IMR-90 (cell line): Measurements from ENCODE around the gene RNGTT. TPM values are rescaled to one million over a fixed set of nuclear protein-coding genes. Genes with fewer than 3 reads are reported as not detected.
"Not testable (repeated sequence)": the region's sequence is repeated elsewhere in the genome, so short reads cannot be mapped to it uniquely, and the experiment has no call there.

Experiments
- ATAC-seq: fragments of 200-7000 bp; cut with Tn5 transposase; 2 replicates; pipeline ENCODE4 v1.9.1; 2020; ENCODE audit warnings: low read depth, mild to moderate bottlenecking, moderate library complexity
- BruUV-seq: library from RNA; stranded (reverse); fragments of 400-500 nt; replicated peaks from 2 replicates; lab custom pipeline; 2021; lab: Mats Ljungman, UMichigan
- CTCF ChIA-PET: fragments of 300-600 bp; formaldehyde crosslinking; extraction: SDS; loops from one replicate; lab custom pipeline; 2021; ENCODE audit warnings: antibody characterized with exemption; lab: Yijun Ruan, JAX
- POLR2A ChIA-PET: fragments of 300-600 bp; sonication (Branson Sonifier 250); formaldehyde crosslinking; loops from one replicate; lab custom pipeline; 2022; ENCODE audit warnings: antibody characterized with exemption; ENCODE audit not compliant: unreplicated experiment; lab: Charles Lee
- DNase-seq: peaks from one replicate; pipeline ENCODE4 v3.0.0; 2013
- H2AFZ ChIP-seq: replicated peaks from 2 replicates; pipeline ENCODE3; 2013; ENCODE audit warnings: low read length, mild to moderate bottlenecking; ENCODE audit not compliant: poor library complexity
- H2AK5ac ChIP-seq: 2 replicates; pipeline ENCODE4 v1.6.1; 2013; ENCODE audit warnings: low read depth, low read length, inconsistent platforms
- H2AK9ac ChIP-seq: replicated peaks from 2 replicates; pipeline ENCODE3; 2013; ENCODE audit warnings: mild to moderate bottlenecking, low read depth, low read length, moderate library complexity; ENCODE audit not compliant: poor library complexity
- H2BK120ac ChIP-seq: 2 replicates; pipeline ENCODE4 v1.6.1; 2013; ENCODE audit warnings: low read depth, low read length, inconsistent platforms
- H2BK15ac ChIP-seq: 3 replicates; pipeline ENCODE4 v1.6.1; 2013; ENCODE audit warnings: low read depth, low read length, inconsistent platforms
- H2BK20ac ChIP-seq: 2 replicates; pipeline ENCODE4 v1.6.1; 2013; ENCODE audit warnings: low read depth, mild to moderate bottlenecking, inconsistent platforms, low read length, moderate library complexity
- H2BK5ac ChIP-seq: 2 replicates; pipeline ENCODE4 v1.6.1; 2013; ENCODE audit warnings: mild to moderate bottlenecking, low read depth, low read length, inconsistent platforms; ENCODE audit not compliant: poor library complexity, severe bottlenecking
- H3K14ac ChIP-seq: replicated peaks from 2 replicates; pipeline ENCODE4 v1.6.1; 2013; ENCODE audit warnings: low read depth, low read length, inconsistent platforms
- H3K18ac ChIP-seq: 2 replicates; pipeline ENCODE4 v1.6.1; 2013; ENCODE audit warnings: low read depth, low read length, control low read depth
- H3K23ac ChIP-seq: 2 replicates; pipeline ENCODE4 v1.6.1; 2013; ENCODE audit warnings: low read depth, low read length, inconsistent platforms
- H3K27ac ChIP-seq: 2 replicates; pipeline ENCODE4 v1.5.1; 2013; ENCODE audit warnings: mild to moderate bottlenecking, control low read depth, low read length; ENCODE audit not compliant: insufficient read depth
- H3K27me3 ChIP-seq: 2 replicates; pipeline ENCODE4 v1.6.1; 2013; ENCODE audit warnings: low read length; ENCODE audit not compliant: control insufficient read depth, insufficient read depth
- H3K36me3 ChIP-seq: 2 replicates; pipeline ENCODE4 v1.6.1; 2013; ENCODE audit warnings: low read length, mixed read lengths; ENCODE audit not compliant: control insufficient read depth, insufficient read depth
- H3K4ac ChIP-seq: 2 replicates; pipeline ENCODE4 v1.6.1; 2013; ENCODE audit warnings: low read depth, low read length, inconsistent platforms
- H3K4me1 ChIP-seq: 2 replicates; pipeline ENCODE4 v1.6.1; 2013; ENCODE audit warnings: low read length, mixed read lengths; ENCODE audit not compliant: control insufficient read depth, insufficient read depth
- H3K4me2 ChIP-seq: 2 replicates; pipeline ENCODE4 v1.6.1; 2013; ENCODE audit warnings: low read depth, mild to moderate bottlenecking, control low read depth, low read length, moderate library complexity
- H3K4me3 ChIP-seq: 2 replicates; pipeline ENCODE4 v1.5.1; 2013; ENCODE audit warnings: low read depth, mild to moderate bottlenecking, control low read depth, low read length, moderate library complexity; ENCODE audit not compliant: insufficient read depth
- H3K56ac ChIP-seq: 2 replicates; pipeline ENCODE4 v1.6.1; 2013; ENCODE audit warnings: low read length, inconsistent platforms; ENCODE audit not compliant: insufficient read depth; ENCODE audit errors: extremely low read depth
- H3K79me1 ChIP-seq, 2 experiments: 2 replicates each; pipeline ENCODE4 v1.6.1; 2013; ENCODE audit warnings: low read length in 2 of 2, inconsistent platforms in 1 of 2, low read depth in 1 of 2
- H3K9ac ChIP-seq: 2 replicates; pipeline ENCODE4 v1.6.1; 2013; ENCODE audit warnings: low read depth, low read length, control low read depth
- H3K9me1 ChIP-seq: 2 replicates; pipeline ENCODE4 v1.6.1; 2013; ENCODE audit warnings: low read length, inconsistent platforms; ENCODE audit not compliant: insufficient read depth
- H3K9me3 ChIP-seq: 2 replicates; pipeline ENCODE4 v1.6.1; 2013; ENCODE audit warnings: low read length; ENCODE audit not compliant: control insufficient read depth, insufficient read depth
- H4K20me1 ChIP-seq: 2 replicates; pipeline ENCODE4 v1.6.1; 2013; ENCODE audit warnings: low read length, inconsistent platforms; ENCODE audit not compliant: insufficient read depth
- H4K5ac ChIP-seq: 2 replicates; pipeline ENCODE4 v1.6.1; 2013; ENCODE audit warnings: mild to moderate bottlenecking, low read depth, low read length, control low read depth
- H4K8ac ChIP-seq, 2 experiments: 2 replicates each; pipeline ENCODE4 v1.6.1; 2013; ENCODE audit warnings: low read depth in 2 of 2, low read length in 2 of 2, control low read depth in 1 of 2, inconsistent platforms in 1 of 2
- H4K91ac ChIP-seq: 2 replicates; pipeline ENCODE4 v1.6.1; 2013; ENCODE audit warnings: low read depth, low read length, inconsistent platforms; ENCODE audit not compliant: insufficient read depth
- FOS ChIP-seq: fragments of 150-350 bp; IDR thresholded peaks from 2 replicates; pipeline ENCODE4 v1.6.1; 2016; ENCODE audit warnings: low read depth, low read length
- MXI1 ChIP-seq: IDR thresholded peaks from 2 replicates; pipeline ENCODE4 v1.6.1; 2012; ENCODE audit warnings: low read depth, mild to moderate bottlenecking, low read length, moderate library complexity, borderline replicate concordance
- SMC3 ChIP-seq: fragments of 150-350 bp; IDR thresholded peaks from 2 replicates; pipeline ENCODE4 v1.6.1; 2016; ENCODE audit warnings: low read depth, mild to moderate bottlenecking, antibody characterized with exemption, low read length, moderate library complexity
- WGBS, 2 experiments: methylation state at CpG; one replicate each; pipeline versions ENCODE4 v1.1.5 to v1.1.7; 2013; ENCODE audit warnings: missing lambda C conversion rate in 2 of 2; ENCODE audit not compliant: insufficient read length in 1 of 2; ENCODE audit errors: extremely low coverage in 2 of 2; 5-methylcytosine and 5-hydroxymethylcytosine counted together
- dilution Hi-C: fragments of 300-500 bp; cut with HindIII; formaldehyde crosslinking; loops from one replicate; pipeline ENCODE4 v1.14.3; 2018; ENCODE audit warnings: low sequenced_read_pairs; ENCODE audit not compliant: unreplicated experiment
- in situ Hi-C: fragments of 300-500 bp; cut with MboI; formaldehyde crosslinking; loops from 3 replicates; pipeline ENCODE4 v1.14.3; 2019; ENCODE audit warnings: low sequenced_read_pairs, inconsistent platforms, mixed read lengths
- intact Hi-C: fragments of 100-400 bp; cut with micrococcal nuclease; formaldehyde crosslinking; loops from 2 replicates; pipeline ENCODE4 v1.10.0; 2022
- polyA plus RNA-seq, 3 experiments: library from polyadenylated mRNA; depleted of rRNA; stranded (reverse); fragments of >200 nt; gene quantifications; 2 replicates each; pipeline ENCODE4 v1.2.3, GENCODE V29; 2012; ENCODE audit warnings: low replicate concordance in 1 of 3
- total RNA-seq: library from RNA; depleted of rRNA; stranded (reverse); fragments of >200 nt; gene quantifications from 2 replicates; pipeline ENCODE4 v1.2.3, GENCODE V29; 2012

Gene RNGTT
- total and polyA plus RNA-seq, 2 of the 4 experiments (the other 2 are of a cell fraction), result 5.4 to 21.7 TPM

DNA sequence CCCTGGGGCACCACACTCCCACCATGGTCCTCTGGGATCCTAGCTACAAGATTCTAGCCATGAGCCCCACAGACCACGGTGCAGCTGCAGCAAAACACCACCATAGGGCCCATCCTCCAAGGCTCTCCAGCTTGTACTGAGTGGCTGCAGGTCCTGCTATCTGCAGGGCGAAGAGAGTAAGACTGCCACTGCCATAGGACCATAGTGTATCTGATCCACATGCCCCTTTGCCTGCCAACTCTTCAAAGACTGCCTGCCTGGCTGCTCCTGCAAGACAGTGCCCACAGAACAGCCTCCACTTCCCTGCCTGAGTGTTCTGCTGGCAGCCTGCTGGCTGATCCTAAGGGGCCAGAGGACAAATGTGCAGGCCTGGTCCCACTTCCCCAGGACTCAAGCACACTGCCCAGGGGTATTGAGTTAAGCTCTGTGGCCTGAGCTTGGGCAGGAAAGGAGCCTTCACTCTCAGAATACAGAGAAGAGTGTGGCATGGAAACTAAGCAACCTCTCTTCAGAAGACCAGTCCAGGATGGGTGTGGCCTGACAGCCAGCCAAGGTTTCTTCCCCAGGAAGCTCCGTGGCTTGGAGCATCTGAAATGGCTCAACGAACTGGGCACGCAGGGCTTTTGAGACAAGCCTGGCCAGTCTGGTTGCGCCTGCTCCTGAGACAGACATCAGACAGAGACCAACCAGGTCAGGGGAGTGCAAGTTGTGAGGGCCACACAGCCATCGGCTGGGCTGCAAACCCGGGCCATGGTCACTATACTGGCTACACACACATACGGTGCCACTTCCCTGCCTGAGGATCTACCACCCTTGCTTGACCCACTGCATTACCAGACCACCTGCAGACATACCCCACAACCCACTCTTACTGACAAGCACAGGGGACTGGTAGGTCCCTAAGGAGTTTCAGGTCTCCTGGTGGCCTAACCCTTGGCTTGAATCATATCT is 54.5 kb downstream of the RNGTT start:
- ATAC-seq (no peak), DNase-seq (no peak)
- Histone ChIP-seq H3K4me3 (no peak overlapping the region), H3K4ac (no peak overlapping the region), H3K18ac (no peak overlapping the region), H3K36me3 (peaks cover 7% of the 10 kb centered on the region; the same call in 1 of the 2 replicates), H3K27me3 (no peaks in the 10 kb centered on the region), H4K5ac (no peak overlapping the region), H3K56ac (no peak overlapping the region), H3K79me1 (peaks cover 22 to 23% of the 10 kb centered on the region in 2 experiments), H2BK15ac (no peak overlapping the region), H2BK120ac (no peak overlapping the region), H3K14ac (no peak overlapping the region), H3K9me3 (no peaks in the 10 kb centered on the region), H2BK20ac (no peak overlapping the region), H3K9ac (no peak overlapping the region), H2BK5ac (no peak overlapping the region), H4K91ac (no peak overlapping the region), H4K20me1 (peaks cover 11% of the 10 kb centered on the region; the same call in 1 of the 2 replicates), H3K4me2 (no peak overlapping the region), H4K8ac (no peak overlapping the region), H3K27ac (no peak overlapping the region), H2AK5ac (no peak overlapping the region), H3K23ac (no peak overlapping the region), H3K4me1 (no peaks in the 10 kb centered on the region), H2AK9ac (no peak overlapping the region), H2AFZ (no peak overlapping the region), H3K9me1 (peaks cover 11% of the 10 kb centered on the region; the same call in 1 of the 2 replicates)
- TF ChIP-seq FOS (no peak), SMC3 (no peak), MXI1 (no peak)
- BruUV-seq, result no TSS peak
- dilution Hi-C loops (no loop called here), in situ Hi-C loops (no loop called here), intact Hi-C loops (no loop called here)
- WGBS, 2 experiments, result 85% methylated on average over 5 of the region's 9 CpGs; no CpG with 5 or more reads in 1 of the 2 experiments
- CTCF ChIA-PET, result no interaction called here
- POLR2A ChIA-PET, result no interaction called here

DNA sequence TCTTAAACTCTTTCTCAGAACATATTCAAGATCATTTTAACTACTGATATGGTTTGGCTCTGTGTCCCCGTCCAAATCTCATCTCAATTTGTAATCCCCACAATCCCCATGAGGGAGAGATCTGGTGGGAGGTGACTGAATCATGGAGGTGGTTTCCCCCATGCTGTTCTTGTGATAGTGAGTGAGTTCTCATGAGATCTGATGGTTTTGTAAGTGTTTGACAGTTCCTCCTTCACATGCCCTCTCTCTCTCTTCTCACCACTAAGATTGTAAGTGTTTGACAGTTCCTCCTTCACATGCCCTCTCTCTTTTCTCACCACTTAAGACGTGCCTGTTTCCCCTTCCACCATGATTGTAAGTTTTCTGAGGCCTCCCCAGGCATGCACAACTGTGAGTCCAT is 56.3 kb downstream of the RNGTT start:
- BruUV-seq, H3K23ac ChIP-seq, H2BK5ac ChIP-seq, H4K91ac ChIP-seq, H2AK9ac ChIP-seq, H2AK5ac ChIP-seq, H3K9ac ChIP-seq, H2AFZ ChIP-seq, H3K27me3 ChIP-seq, H3K4me3 ChIP-seq, H3K14ac ChIP-seq, intact Hi-C loops, H3K36me3 ChIP-seq, H3K4me2 ChIP-seq, DNase-seq, H4K8ac ChIP-seq, H2BK120ac ChIP-seq, H3K27ac ChIP-seq, H3K4ac ChIP-seq, dilution Hi-C loops, ATAC-seq, H2BK20ac ChIP-seq, H3K18ac ChIP-seq, POLR2A ChIA-PET, H2BK15ac ChIP-seq, H3K4me1 ChIP-seq, in situ Hi-C loops, H3K56ac ChIP-seq, H3K9me3 ChIP-seq, H4K5ac ChIP-seq: not testable (repeated sequence)
- CTCF ChIA-PET, result interaction anchor here (0.6 to 1.3 kb wide), 3 partner anchors 236 to 1335 kb away, joined by 3 to 7 read pairs (median 5); no protein-coding TSS in a partner anchor
- H4K20me1 ChIP-seq, result peaks cover 11% of the 10 kb centered on the region; the same call in 1 of the 2 replicates
- WGBS, 2 experiments, result no CpG with 5 or more reads among the region's 2 CpGs
- peaks cover 20 to 21% of the 10 kb centered on the region in 2 experiments for H3K79me1 ChIP-seq
- peaks cover 11% of the 10 kb centered on the region; the same call in 1 of the 2 replicates for H3K9me1 ChIP-seq
